Neural progenitor cell (in vitro differentiated cells): ENCODE results near the gene DNAH14.

Source experiments
- EZH2 ChIP-seq: fragments of 200-600 bp; sonication (generic); IDR thresholded peaks from 2 replicates; pipeline ENCODE4 v1.6.1; 2017; ENCODE audit warnings: antibody characterized with exemption, mild to moderate bottlenecking, moderate library complexity
- EZH2phosphoT487 ChIP-seq: fragments of 200-600 bp; sonication (generic); IDR thresholded peaks from 2 replicates; pipeline ENCODE4 v1.6.1; 2017; ENCODE audit warnings: antibody characterized with exemption
- TF ChIP-seq, protein P1 (sequence below): fragments of 200-600 bp; sonication (generic); IDR thresholded peaks from 2 replicates; pipeline ENCODE4 v1.5.1; 2017; ENCODE audit warnings: antibody characterized with exemption, mild to moderate bottlenecking

DNA sequence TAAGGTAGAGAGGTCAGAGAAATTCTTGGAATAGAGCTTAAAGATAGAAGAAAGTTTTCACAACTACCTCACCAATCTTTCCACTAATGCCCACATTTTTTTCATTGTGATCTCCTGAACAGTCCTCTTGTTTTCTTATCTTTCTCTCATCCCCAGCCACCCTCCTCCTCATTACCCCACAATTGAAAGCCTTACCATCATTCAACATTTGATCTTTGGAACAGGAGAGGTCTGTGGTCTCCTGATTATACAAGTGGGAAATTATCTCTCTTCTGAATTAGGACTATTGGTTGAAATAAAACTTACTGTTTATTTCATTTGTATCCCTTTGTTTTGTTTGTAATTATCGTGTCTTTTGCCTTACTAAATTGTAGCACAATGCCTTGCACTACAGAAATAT lies 29.6 kb downstream of the DNAH14 start:
- TF ChIP-seq, protein P1, sequence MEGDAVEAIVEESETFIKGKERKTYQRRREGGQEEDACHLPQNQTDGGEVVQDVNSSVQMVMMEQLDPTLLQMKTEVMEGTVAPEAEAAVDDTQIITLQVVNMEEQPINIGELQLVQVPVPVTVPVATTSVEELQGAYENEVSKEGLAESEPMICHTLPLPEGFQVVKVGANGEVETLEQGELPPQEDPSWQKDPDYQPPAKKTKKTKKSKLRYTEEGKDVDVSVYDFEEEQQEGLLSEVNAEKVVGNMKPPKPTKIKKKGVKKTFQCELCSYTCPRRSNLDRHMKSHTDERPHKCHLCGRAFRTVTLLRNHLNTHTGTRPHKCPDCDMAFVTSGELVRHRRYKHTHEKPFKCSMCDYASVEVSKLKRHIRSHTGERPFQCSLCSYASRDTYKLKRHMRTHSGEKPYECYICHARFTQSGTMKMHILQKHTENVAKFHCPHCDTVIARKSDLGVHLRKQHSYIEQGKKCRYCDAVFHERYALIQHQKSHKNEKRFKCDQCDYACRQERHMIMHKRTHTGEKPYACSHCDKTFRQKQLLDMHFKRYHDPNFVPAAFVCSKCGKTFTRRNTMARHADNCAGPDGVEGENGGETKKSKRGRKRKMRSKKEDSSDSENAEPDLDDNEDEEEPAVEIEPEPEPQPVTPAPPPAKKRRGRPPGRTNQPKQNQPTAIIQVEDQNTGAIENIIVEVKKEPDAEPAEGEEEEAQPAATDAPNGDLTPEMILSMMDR: no peak
- TF ChIP-seq EZH2 (no peak), EZH2phosphoT487 (no peak)
